T-helper 22 cell (primary cell): ENCODE measurements around the gene ZNF723.
"Not testable (repeated sequence)": the region's sequence is repeated elsewhere in the genome, so short reads cannot be mapped to it uniquely, and the experiment has no call there.

Experiments
- DNase-seq: peaks from one replicate; pipeline ENCODE4 v3.0.0-alpha.2; 2020; ENCODE audit warnings: low read depth

The ZNF723 gene

GRCh38 chr19:22832031-22832762, at the start of gene ZNF723:
Gene ZNF723, plus strand, starts transcription at chr19:22832291. Its CDS starts 89 bp downstream, at chr19:22832380.
- no peak for DNase-seq

- no peak for DNase-seq
Measured at GRCh38 chr19:22783651-22784410, 48.3 kb upstream of the ZNF723 start, which contains the start of gene ZNF99. Gene ZNF99, minus strand, starts transcription at chr19:22784151. Its CDS starts 135 bp downstream, at chr19:22784016.

GRCh38 chr19:22792863-22793262, 39.2 kb upstream of the ZNF723 start:
- not testable (repeated sequence) for DNase-seq

GRCh38 chr19:22797040-22797439, 35.1 kb upstream of the ZNF723 start:
- no peak for DNase-seq

- DNase-seq, result no peak
Measured at GRCh38 chr19:22806418-22806817, 25.7 kb upstream of the ZNF723 start.

GRCh38 chr19:22807061-22807835, 24.8 kb upstream of the ZNF723 start:
- no peak for DNase-seq

- no peak for DNase-seq
Measured at GRCh38 chr19:22814124-22814523, 18.0 kb upstream of the ZNF723 start.

GRCh38 chr19:22831211-22831610, 880 bp upstream of the ZNF723 start:
- no peak for DNase-seq

GRCh38 chr19:22857713-22858320, 25.7 kb downstream of the ZNF723 start:
- DNase-seq, result not testable (repeated sequence)

- DNase-seq, result no peak
Measured at GRCh38 chr19:22882797-22883196, 50.7 kb downstream of the ZNF723 start.

GRCh38 chr19:22893855-22894270, 61.8 kb downstream of the ZNF723 start:
- no peak for DNase-seq

- DNase-seq, result no peak
Measured at GRCh38 chr19:22901431-22902130, 69.5 kb downstream of the ZNF723 start.
